Stimulated activated CD4-positive, alpha-beta T cell treated with anti-CD3 and anti-CD28 coated beads, TNF-alpha, amount 100 ng/mL, for 4 hours (primary cell): ENCODE results near the gene FRK.
"Not testable (repeated sequence)": the region's sequence is repeated elsewhere in the genome, so short reads cannot be mapped to it uniquely, and the experiment has no call there.

Experiments
- DNase-seq, 3 experiments: peaks; one replicate each; pipeline ENCODE4 v3.0.0-alpha.2; 2020; ENCODE audit warnings: low read depth in 3 of 3

FRK gene

GRCh38 chr6:115945812-115946211 lies 114.9 kb downstream of the FRK start:
- DNase-seq, result no peak

- DNase-seq, result no peak
These were observed 115.4 kb downstream of the FRK start for GRCh38 chr6:115945306-115945705.

GRCh38 chr6:115944829-115945228 lies 115.9 kb downstream of the FRK start:
- DNase-seq, result not testable (repeated sequence)

GRCh38 chr6:115937502-115937901 lies 123.2 kb downstream of the FRK start:
- not testable (repeated sequence) for DNase-seq

- DNase-seq, result no peak
These were observed 125.3 kb downstream of the FRK start for GRCh38 chr6:115935361-115935760.

GRCh38 chr6:115934829-115935228 lies 125.9 kb downstream of the FRK start:
- DNase-seq, result no peak

GRCh38 chr6:115934145-115934544 lies 126.5 kb downstream of the FRK start:
- DNase-seq, result no peak

GRCh38 chr6:115932481-115932880 lies 128.2 kb downstream of the FRK start:
- DNase-seq, result no peak

- DNase-seq, result not testable (repeated sequence)
These were observed 132.7 kb downstream of the FRK start for GRCh38 chr6:115928000-115928399.

- no peak for DNase-seq
These were observed 137.7 kb downstream of the FRK start for GRCh38 chr6:115922971-115923370.

- DNase-seq, result no peak
These were observed 146.6 kb downstream of the FRK start for GRCh38 chr6:115914098-115914497.

GRCh38 chr6:115909923-115910546 lies 150.7 kb downstream of the FRK start:
- DNase-seq, result no peak

- no peak for DNase-seq
These were observed 151.7 kb downstream of the FRK start for GRCh38 chr6:115908906-115909559.

- no peak for DNase-seq
These were observed 155.2 kb downstream of the FRK start for GRCh38 chr6:115905471-115905870.

- DNase-seq, result no peak
These were observed 158.3 kb downstream of the FRK start for GRCh38 chr6:115902436-115902835.

- DNase-seq, result no peak
These were observed 158.8 kb downstream of the FRK start for GRCh38 chr6:115901896-115902295.

- no peak for DNase-seq
These were observed 160.9 kb downstream of the FRK start for GRCh38 chr6:115899730-115900282.

GRCh38 chr6:115898246-115898645 lies 162.4 kb downstream of the FRK start:
- DNase-seq, result no peak

GRCh38 chr6:115896538-115897129 lies 164.1 kb downstream of the FRK start:
- DNase-seq, result no peak

- no peak for DNase-seq
These were observed 166.2 kb downstream of the FRK start for GRCh38 chr6:115894426-115894992.

GRCh38 chr6:115891750-115892149 lies 168.9 kb downstream of the FRK start:
- DNase-seq, result no peak

GRCh38 chr6:115891111-115891669 lies 169.5 kb downstream of the FRK start:
- DNase-seq, result no peak
